HUES48 (cell line): ENCODE results near the gene CKM.
A peak's percentile ranks its signal among the peaks of the same experiment; 100 is the strongest.

Experiments
- H3K27ac ChIP-seq: one replicate; pipeline ENCODE4 v1.7.0; 2013; ENCODE audit warnings: low read depth, low read length, inconsistent platforms
- H3K27me3 ChIP-seq: 2 replicates; pipeline ENCODE4 v1.6.1; 2013; ENCODE audit warnings: mild to moderate bottlenecking, low read length; ENCODE audit not compliant: control insufficient read depth, insufficient read depth
- H3K36me3 ChIP-seq: 2 replicates; pipeline ENCODE4 v1.6.1; 2013; ENCODE audit warnings: low read length; ENCODE audit not compliant: control insufficient read depth, insufficient read depth
- H3K4me1 ChIP-seq: 2 replicates; pipeline ENCODE4 v1.6.1; 2013; ENCODE audit warnings: mild to moderate bottlenecking, low read length; ENCODE audit not compliant: control insufficient read depth, insufficient read depth
- H3K4me3 ChIP-seq: 2 replicates; pipeline ENCODE4 v1.5.1; 2013; ENCODE audit warnings: mild to moderate bottlenecking, low read depth, low read length
- H3K9ac ChIP-seq: 2 replicates; pipeline ENCODE4 v1.6.1; 2013; ENCODE audit warnings: mild to moderate bottlenecking, low read depth, low read length, moderate library complexity
- H3K9me3 ChIP-seq: 2 replicates; pipeline ENCODE4 v1.6.1; 2013; ENCODE audit warnings: low read length; ENCODE audit not compliant: control insufficient read depth, insufficient read depth

The CKM gene

GRCh38 chr19:45322744-45323281 lies at the start of gene CKM:
TSS of gene CKM (minus strand) at chr19:45322875. CDS start at chr19:45319713, 3,162 bp downstream.
- Histone ChIP-seq H3K27ac (no peak within 1 kb of the TSS), H3K4me1 (peaks cover 8% of the 10 kb centered on the region), H3K36me3 (no peaks in the 10 kb centered on the region), H3K9ac (no peak within 1 kb of the TSS), H3K4me3 (peak within 1 kb of the TSS; percentile 49), H3K27me3 (peaks cover 35% of the 10 kb centered on the region), H3K9me3 (no peaks in the 10 kb centered on the region)

GRCh38 chr19:45370410-45371204 lies 47.9 kb upstream of the CKM start, which contains the start of gene ERCC2:
TSS of gene ERCC2 (minus strand) at chr19:45370573. CDS start at chr19:45370540, 33 bp downstream.
- Histone ChIP-seq H3K27ac (peak within 1 kb of the TSS; percentile 82), H3K4me1 (no peaks in the 10 kb centered on the region), H3K9me3 (no peaks in the 10 kb centered on the region), H3K9ac (peak within 1 kb of the TSS; percentile 79), H3K27me3 (no peaks in the 10 kb centered on the region), H3K4me3 (peak within 1 kb of the TSS; percentile 92), H3K36me3 (peaks cover 20% of the 10 kb centered on the region)

- no peak overlapping the region for H3K9ac ChIP-seq
- H3K27ac ChIP-seq, result no peak overlapping the region
- H3K4me1 ChIP-seq, result no peaks in the 10 kb centered on the region
- peaks cover 34% of the 10 kb centered on the region for H3K36me3 ChIP-seq
- no peak overlapping the region for H3K4me3 ChIP-seq
- H3K27me3 ChIP-seq, result no peaks in the 10 kb centered on the region
- no peaks in the 10 kb centered on the region for H3K9me3 ChIP-seq
Measured at GRCh38 chr19:45368737-45369340, 46.2 kb upstream of the CKM start.

- Histone ChIP-seq H3K4me1 (no peaks in the 10 kb centered on the region), H3K27ac (no peak overlapping the region), H3K4me3 (no peak overlapping the region), H3K27me3 (no peaks in the 10 kb centered on the region), H3K9ac (no peak overlapping the region), H3K36me3 (peaks cover 42% of the 10 kb centered on the region), H3K9me3 (no peaks in the 10 kb centered on the region)
Measured at GRCh38 chr19:45368127-45368526, 45.5 kb upstream of the CKM start.

- Histone ChIP-seq H3K4me3 (no peak overlapping the region), H3K9ac (no peak overlapping the region), H3K27me3 (no peaks in the 10 kb centered on the region), H3K4me1 (no peaks in the 10 kb centered on the region), H3K27ac (no peak overlapping the region), H3K9me3 (no peaks in the 10 kb centered on the region), H3K36me3 (peaks cover 69% of the 10 kb centered on the region)
Measured at GRCh38 chr19:45364696-45365095, 42.0 kb upstream of the CKM start.

GRCh38 chr19:45363861-45364459 lies 41.3 kb upstream of the CKM start:
- H3K27me3 ChIP-seq, result no peaks in the 10 kb centered on the region
- no peak overlapping the region for H3K4me3 ChIP-seq
- H3K4me1 ChIP-seq, result no peaks in the 10 kb centered on the region
- peaks cover 76% of the 10 kb centered on the region for H3K36me3 ChIP-seq
- no peak overlapping the region for H3K9ac ChIP-seq
- H3K9me3 ChIP-seq, result no peaks in the 10 kb centered on the region
- H3K27ac ChIP-seq, result no peak overlapping the region

GRCh38 chr19:45362291-45362690 lies 39.6 kb upstream of the CKM start:
- Histone ChIP-seq H3K9me3 (no peaks in the 10 kb centered on the region), H3K9ac (no peak overlapping the region), H3K36me3 (peaks cover 81% of the 10 kb centered on the region), H3K4me3 (no peak overlapping the region), H3K27ac (no peak overlapping the region), H3K4me1 (no peaks in the 10 kb centered on the region), H3K27me3 (no peaks in the 10 kb centered on the region)

GRCh38 chr19:45361608-45362007 lies 38.9 kb upstream of the CKM start:
- H3K27ac ChIP-seq, result no peak overlapping the region
- H3K4me1 ChIP-seq, result no peaks in the 10 kb centered on the region
- H3K4me3 ChIP-seq, result no peak overlapping the region
- H3K36me3 ChIP-seq, result peaks cover 87% of the 10 kb centered on the region
- no peak overlapping the region for H3K9ac ChIP-seq
- no peaks in the 10 kb centered on the region for H3K9me3 ChIP-seq
- H3K27me3 ChIP-seq, result no peaks in the 10 kb centered on the region

GRCh38 chr19:45358213-45358792 lies 35.6 kb upstream of the CKM start:
- H3K36me3 ChIP-seq, result peaks cover 91% of the 10 kb centered on the region

GRCh38 chr19:45357445-45357783 lies 34.7 kb upstream of the CKM start:
- Histone ChIP-seq H3K9me3 (no peaks in the 10 kb centered on the region), H3K27me3 (no peaks in the 10 kb centered on the region), H3K27ac (no peak overlapping the region), H3K4me3 (no peak overlapping the region), H3K9ac (no peak overlapping the region), H3K36me3 (peaks cover 91% of the 10 kb centered on the region), H3K4me1 (no peaks in the 10 kb centered on the region)

More at GRCh38 chr19:45358213-45358792, 35.6 kb upstream of the CKM start:
- no peak overlapping the region for H3K4me3 ChIP-seq
- no peaks in the 10 kb centered on the region for H3K27me3 ChIP-seq
- no peak overlapping the region for H3K27ac ChIP-seq
- H3K4me1 ChIP-seq, result no peaks in the 10 kb centered on the region
- no peak overlapping the region for H3K9ac ChIP-seq
- no peaks in the 10 kb centered on the region for H3K9me3 ChIP-seq
